ENCODE measurements around the gene E2F4. TPM values are rescaled to one million over a fixed set of nuclear protein-coding genes. Genes with fewer than 3 reads are reported as not detected.
A peak's percentile ranks its signal among the peaks of the same experiment; 100 is the strongest.

The E2F4 gene
- total RNA-seq, 1 experiment from 2014 or later, result 96.0 TPM

GRCh38 chr16:67190448-67191399 is 1.2 kb upstream of the E2F4 start:
- TF ChIP-seq, protein P1, sequence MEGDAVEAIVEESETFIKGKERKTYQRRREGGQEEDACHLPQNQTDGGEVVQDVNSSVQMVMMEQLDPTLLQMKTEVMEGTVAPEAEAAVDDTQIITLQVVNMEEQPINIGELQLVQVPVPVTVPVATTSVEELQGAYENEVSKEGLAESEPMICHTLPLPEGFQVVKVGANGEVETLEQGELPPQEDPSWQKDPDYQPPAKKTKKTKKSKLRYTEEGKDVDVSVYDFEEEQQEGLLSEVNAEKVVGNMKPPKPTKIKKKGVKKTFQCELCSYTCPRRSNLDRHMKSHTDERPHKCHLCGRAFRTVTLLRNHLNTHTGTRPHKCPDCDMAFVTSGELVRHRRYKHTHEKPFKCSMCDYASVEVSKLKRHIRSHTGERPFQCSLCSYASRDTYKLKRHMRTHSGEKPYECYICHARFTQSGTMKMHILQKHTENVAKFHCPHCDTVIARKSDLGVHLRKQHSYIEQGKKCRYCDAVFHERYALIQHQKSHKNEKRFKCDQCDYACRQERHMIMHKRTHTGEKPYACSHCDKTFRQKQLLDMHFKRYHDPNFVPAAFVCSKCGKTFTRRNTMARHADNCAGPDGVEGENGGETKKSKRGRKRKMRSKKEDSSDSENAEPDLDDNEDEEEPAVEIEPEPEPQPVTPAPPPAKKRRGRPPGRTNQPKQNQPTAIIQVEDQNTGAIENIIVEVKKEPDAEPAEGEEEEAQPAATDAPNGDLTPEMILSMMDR (conservative IDR thresholded peaks at IDR 0.05; ENCODE audit: low read depth, low read length), result no peak
- no peak for TF ChIP-seq EZH2 (IDR thresholded peaks at IDR 0.05; ENCODE audit: borderline replicate concordance, low read depth, low read length, poor library complexity, severe bottlenecking)
- H3K27ac ChIP-seq (ENCODE audit: low read depth, low read length, poor library complexity, severe bottlenecking), result no peak overlapping the region
- no peak overlapping the region for H3K4me3 ChIP-seq (ENCODE audit: low read depth, low read length, poor library complexity, severe bottlenecking)
- H3K4me1 ChIP-seq (ENCODE audit: insufficient read depth, low read length, poor library complexity, severe bottlenecking), result peaks cover 18% of the 10 kb centered on the region
- intact Hi-C loops (cut with micrococcal nuclease; ENCODE audit: unreplicated experiment), result no loop called here
- no peak for DNase-seq (ENCODE audit: low spot score)
- no peaks in the 10 kb centered on the region for H3K9me3 ChIP-seq (ENCODE audit: low read depth, low read length, poor library complexity, severe bottlenecking)
- POLR2A ChIA-PET (ENCODE audit: low non-redundant PET), result no interaction called here
- CTCF ChIA-PET, result no interaction called here
- H3K27me3 ChIP-seq (replicated peaks; ENCODE audit: insufficient read depth, low read depth, low read length, poor library complexity), result no peaks in the 10 kb centered on the region
- BruUV-seq (replicated peaks), result no TSS peak
- peaks cover 25% of the 10 kb centered on the region for H3K36me3 ChIP-seq (ENCODE audit: insufficient read depth, low read length, poor library complexity, severe bottlenecking)

- no peak for TF ChIP-seq EZH2 (IDR thresholded peaks at IDR 0.05; ENCODE audit: borderline replicate concordance, low read depth, low read length, poor library complexity, severe bottlenecking)
- TF ChIP-seq, protein P1 (conservative IDR thresholded peaks at IDR 0.05; ENCODE audit: low read depth, low read length), result no peak
- H3K4me1 ChIP-seq (ENCODE audit: insufficient read depth, low read length, poor library complexity, severe bottlenecking), result peaks cover 18% of the 10 kb centered on the region
- H3K27me3 ChIP-seq (replicated peaks; ENCODE audit: insufficient read depth, low read depth, low read length, poor library complexity), result no peaks in the 10 kb centered on the region
- ChIA-PET POLR2A (ENCODE audit: low non-redundant PET) (no interaction called here), CTCF (no interaction called here)
- peaks cover 33% of the 10 kb centered on the region for H3K36me3 ChIP-seq (ENCODE audit: insufficient read depth, low read length, poor library complexity, severe bottlenecking)
- H3K9me3 ChIP-seq (ENCODE audit: low read depth, low read length, poor library complexity, severe bottlenecking), result no peaks in the 10 kb centered on the region
- peak overlapping the region; percentile 85 for H3K27ac ChIP-seq (ENCODE audit: low read depth, low read length, poor library complexity, severe bottlenecking)
- BruUV-seq (replicated peaks), result no TSS peak
- intact Hi-C loops (cut with micrococcal nuclease; ENCODE audit: unreplicated experiment), result no loop called here
- H3K4me3 ChIP-seq (ENCODE audit: low read depth, low read length, poor library complexity, severe bottlenecking), result peak overlapping the region; percentile 98
- no peak for DNase-seq (ENCODE audit: low spot score)
Measured at GRCh38 chr16:67191411-67191994, 452 bp upstream of the E2F4 start.

- intact Hi-C loops (cut with micrococcal nuclease; ENCODE audit: unreplicated experiment), result no loop called here
- Histone ChIP-seq H3K4me1 (ENCODE audit: insufficient read depth, low read length, poor library complexity, severe bottlenecking) (peaks cover 18% of the 10 kb centered on the region), H3K36me3 (ENCODE audit: insufficient read depth, low read length, poor library complexity, severe bottlenecking) (peaks cover 45% of the 10 kb centered on the region), H3K27ac (ENCODE audit: low read depth, low read length, poor library complexity, severe bottlenecking) (peak overlapping the region; percentile 85), H3K9me3 (ENCODE audit: low read depth, low read length, poor library complexity, severe bottlenecking) (no peaks in the 10 kb centered on the region), H3K27me3 (replicated peaks; ENCODE audit: insufficient read depth, low read depth, low read length, poor library complexity) (no peaks in the 10 kb centered on the region), H3K4me3 (ENCODE audit: low read depth, low read length, poor library complexity, severe bottlenecking) (peak overlapping the region; percentile 98)
- ChIA-PET CTCF (interaction anchor here (0.6 kb wide), 1 partner anchor 134 kb away, joined by 3 read pairs; the partner anchor contains the start of genes KCTD19 and LRRC36), POLR2A (ENCODE audit: low non-redundant PET) (no interaction called here)
- TF ChIP-seq, protein P1 (conservative IDR thresholded peaks at IDR 0.05; ENCODE audit: low read depth, low read length), result no peak
- TF ChIP-seq EZH2 (IDR thresholded peaks at IDR 0.05; ENCODE audit: borderline replicate concordance, low read depth, low read length, poor library complexity, severe bottlenecking), result no peak
- no peak for DNase-seq (ENCODE audit: low spot score)
- no TSS peak for BruUV-seq (replicated peaks)
Measured at GRCh38 chr16:67192781-67193361, 916 bp downstream of the E2F4 start.

All from A673 (cell line).